MM.1S (cell line): ENCODE results near the gene WDR17.

Experiments
- CTCF ChIP-seq: fragments of 300-600 bp; sonication (generic); IDR thresholded peaks from 2 replicates; pipeline ENCODE4 v1.5.1; 2016; ENCODE audit warnings: antibody characterized with exemption, low read length, mixed read lengths
- EZH2 ChIP-seq: fragments of 300-600 bp; sonication (generic); optimal IDR thresholded peaks from 2 replicates; pipeline ENCODE3; 2017; ENCODE audit warnings: low read depth, mild to moderate bottlenecking, antibody characterized with exemption, low read length, mixed read lengths

- TF ChIP-seq CTCF, result no peak
- no peak for TF ChIP-seq EZH2
Measured at GRCh38 chr4:176016601-176017000, 49.0 kb upstream of the WDR17 start.
